AG09309 (cell line): Measurements from ENCODE around the gene OR10A4.
"Not testable (repeated sequence)": the region's sequence is repeated elsewhere in the genome, so short reads cannot be mapped to it uniquely, and the experiment has no call there.

Source experiments
- DNase-seq: peaks from one replicate; pipeline ENCODE4 v3.0.0-alpha.2; 2010; ENCODE audit warnings: low read depth
- H3K4me3 ChIP-seq: 2 replicates; pipeline ENCODE4 v1.5.1; 2011; ENCODE audit warnings: mild to moderate bottlenecking, low read depth, low read length, moderate library complexity; ENCODE audit not compliant: control insufficient read depth
- CTCF ChIP-seq: IDR thresholded peaks from 2 replicates; pipeline ENCODE4 v1.5.1; 2011; ENCODE audit warnings: mild to moderate bottlenecking, low read depth, low read length, inconsistent platforms; ENCODE audit not compliant: insufficient read depth, control insufficient read depth; ENCODE audit errors: missing control alignments

Gene OR10A4

GRCh38 chr11:6871278-6871677 lies 5.1 kb upstream of the OR10A4 start:
- no peak for TF ChIP-seq CTCF
- no peak overlapping the region for H3K4me3 ChIP-seq
- DNase-seq = no peak

GRCh38 chr11:6875761-6876160 lies 664 bp upstream of the OR10A4 start:
- TF ChIP-seq CTCF = no peak
- H3K4me3 ChIP-seq = no peak overlapping the region
- DNase-seq = no peak

GRCh38 chr11:6876914-6877313 lies 489 bp downstream of the OR10A4 start:
- no peak overlapping the region for H3K4me3 ChIP-seq

GRCh38 chr11:6882751-6883150 lies 6.3 kb downstream of the OR10A4 start:
- H3K4me3 ChIP-seq = no peak overlapping the region
- no peak for TF ChIP-seq CTCF
- DNase-seq = no peak

More at GRCh38 chr11:6876914-6877313, 489 bp downstream of the OR10A4 start:
- no peak for DNase-seq
- no peak for TF ChIP-seq CTCF

GRCh38 chr11:6887711-6888110 lies 11.3 kb downstream of the OR10A4 start:
- not testable (repeated sequence) for H3K4me3 ChIP-seq, DNase-seq

GRCh38 chr11:6888830-6889229 lies 12.4 kb downstream of the OR10A4 start:
- no peak for TF ChIP-seq CTCF
- no peak overlapping the region for H3K4me3 ChIP-seq
- DNase-seq = no peak

- no peak for TF ChIP-seq CTCF
- H3K4me3 ChIP-seq = no peak overlapping the region
- no peak for DNase-seq
Measured at GRCh38 chr11:6889835-6890234, 13.4 kb downstream of the OR10A4 start.

- no peak for TF ChIP-seq CTCF
- H3K4me3 ChIP-seq = no peak within 1 kb of the TSS
- no peak for DNase-seq
Measured at GRCh38 chr11:6892400-6892799, 16.0 kb downstream of the OR10A4 start, which contains the start of gene OR2D2. Gene OR2D2, minus strand, starts transcription at chr11:6892500. Its CDS starts 0 bp downstream, at chr11:6892500.
